Keratinocyte (primary cell): Measurements from ENCODE around the gene SRPK1. TPM values are rescaled to one million over a fixed set of nuclear protein-coding genes. Genes with fewer than 3 reads are reported as not detected.

Source experiments
- DNase-seq: peaks from one replicate; pipeline ENCODE4 v3.0.0-alpha.2; 2011; ENCODE audit warnings: low read depth, missing footprints, low spot score
- FAIRE-seq: peaks from 2 replicates; lab custom pipeline; 2011; peaks lifted over from hg19 to GRCh38; lab: Jason Lieb, UNC
- H2AFZ ChIP-seq: 2 replicates; pipeline ENCODE4 v1.6.0; 2012; ENCODE audit warnings: low read length, control low read depth, inconsistent platforms; ENCODE audit not compliant: control insufficient read depth
- H3K27ac ChIP-seq: 2 replicates; pipeline ENCODE4 v1.5.1; 2011; ENCODE audit warnings: low read length; ENCODE audit not compliant: control insufficient read depth, insufficient read depth
- H3K27me3 ChIP-seq: 3 replicates; pipeline ENCODE4 v1.6.0; 2011; ENCODE audit warnings: low read length; ENCODE audit not compliant: control insufficient read depth, insufficient read depth; ENCODE audit errors: extremely low read depth
- H3K36me3 ChIP-seq, 2 experiments: 2 replicates in 1 of 2; 3 replicates in 1 of 2; pipeline ENCODE4 v1.5.1; 2011; ENCODE audit warnings: low read length in 2 of 2, mild to moderate bottlenecking in 1 of 2; ENCODE audit not compliant: control insufficient read depth in 2 of 2, insufficient read depth in 2 of 2; ENCODE audit errors: extremely low read depth in 1 of 2
- H3K4me1 ChIP-seq: 3 replicates; pipeline ENCODE4 v1.5.1; 2011; ENCODE audit warnings: low read length; ENCODE audit not compliant: control insufficient read depth, insufficient read depth; ENCODE audit errors: extremely low read depth
- H3K4me2 ChIP-seq: 3 replicates; pipeline ENCODE4 v1.6.0; 2011; ENCODE audit warnings: low read depth, low read length; ENCODE audit not compliant: control insufficient read depth, insufficient read depth; ENCODE audit errors: extremely low read depth
- H3K4me3 ChIP-seq, 3 experiments: fragments of 200-600 bp in 1 of 3; sonication (generic) in 1 of 3; 2 replicates in 2 of 3; 3 replicates in 1 of 3; pipeline ENCODE4 v1.5.1; 2011 to 2016; ENCODE audit warnings: low read length in 3 of 3, mild to moderate bottlenecking in 3 of 3, control low read depth in 2 of 3, inconsistent platforms in 1 of 3, low read depth in 1 of 3, mixed read lengths in 1 of 3, mixed run types in 1 of 3, moderate library complexity in 1 of 3; ENCODE audit not compliant: control insufficient read depth in 2 of 3, insufficient read depth in 2 of 3; ENCODE audit errors: extremely low read depth in 1 of 3
- H3K79me2 ChIP-seq: 2 replicates; pipeline ENCODE4 v1.6.0; 2012; ENCODE audit warnings: low read length; ENCODE audit not compliant: control insufficient read depth, insufficient read depth
- H3K9ac ChIP-seq: 3 replicates; pipeline ENCODE4 v1.6.0; 2011; ENCODE audit warnings: low read length; ENCODE audit not compliant: control insufficient read depth, insufficient read depth; ENCODE audit errors: extremely low read depth
- H3K9me1 ChIP-seq: 3 replicates; pipeline ENCODE4 v1.6.0; 2011; ENCODE audit warnings: low read length; ENCODE audit not compliant: control insufficient read depth, insufficient read depth; ENCODE audit errors: extremely low read depth
- H3K9me3 ChIP-seq: 2 replicates; pipeline ENCODE4 v1.5.1; 2012; ENCODE audit warnings: low read depth, low read length; ENCODE audit not compliant: control insufficient read depth
- H4K20me1 ChIP-seq: 3 replicates; pipeline ENCODE4 v1.6.0; 2011; ENCODE audit warnings: low read length; ENCODE audit not compliant: control insufficient read depth, insufficient read depth; ENCODE audit errors: extremely low read depth
- CTCF ChIP-seq, 3 experiments: IDR thresholded peaks in 1 of 3; conservative IDR thresholded peaks in 1 of 3; optimal IDR thresholded peaks in 1 of 3; 2 replicates in 2 of 3; 3 replicates in 1 of 3; pipeline versions ENCODE3 to v1.5.1; 2011; ENCODE audit warnings: low read length in 3 of 3, mild to moderate bottlenecking in 3 of 3, moderate library complexity in 2 of 3, control low read depth in 1 of 3, inconsistent platforms in 1 of 3; ENCODE audit not compliant: insufficient read depth in 2 of 3; ENCODE audit errors: extremely low read depth in 1 of 3
- EZH2 ChIP-seq: IDR thresholded peaks from one replicate; pipeline ENCODE4 v1.6.1; 2012; ENCODE audit warnings: inconsistent platforms, mild to moderate bottlenecking, low read length, moderate library complexity
- dilution Hi-C: fragments of 300-500 bp; cut with MboI; formaldehyde crosslinking; loops from one replicate; pipeline ENCODE4 v1.7.0; 2020; ENCODE audit warnings: low sequenced_read_pairs; ENCODE audit not compliant: extremely low pct_ligation_motif_present
- polyA plus RNA-seq, 5 experiments: library from polyadenylated mRNA; depleted of rRNA in 3 of 5; stranded (reverse) in 3 of 5; stranded (forward) in 1 of 5; unstranded in 1 of 5; fragments of >200 nt; gene quantifications; 1 replicate in 1 of 5; 2 replicates in 3 of 5; 3 replicates in 1 of 5; pipeline versions ENCODE4 v1.2.1 to v1.2.3, GENCODE V29; 2011 to 2012; ENCODE audit warnings: missing spikeins in 2 of 5, low read depth in 1 of 5, low replicate concordance in 1 of 5

Gene SRPK1
- polyA plus RNA-seq, 1 donor (not counting 4 experiments of a cell fraction or from before 2014, with no cell fraction given) = 64.1 TPM

- DNase-seq (no peak), FAIRE-seq (no peak)
- Histone ChIP-seq H2AFZ (no peak overlapping the region), H3K4me2 (no peak overlapping the region), H3K27ac (no peak overlapping the region), H3K79me2 (no peaks in the 10 kb centered on the region), H3K4me1 (peaks cover 6% of the 10 kb centered on the region), H3K9me1 (no peaks in the 10 kb centered on the region), H3K9ac (no peak overlapping the region), H3K9me3 (no peaks in the 10 kb centered on the region), H3K4me3 (no peak overlapping the region), H3K27me3 (peaks cover 37% of the 10 kb centered on the region), H4K20me1 (no peaks in the 10 kb centered on the region), H3K36me3 (no peaks in the 10 kb centered on the region)
- dilution Hi-C loops = no loop called here
- no peak for TF ChIP-seq CTCF (optimal IDR thresholded peaks at IDR 0.05 in 1 of 3, IDR thresholded peaks at IDR 0.05 in 1 of 3, conservative IDR thresholded peaks at IDR 0.05 in 1 of 3; ENCODE audit: extremely low read depth in 1 of 3, insufficient read depth in 2 of 3, low read length in 3 of 3)
- no peak for TF ChIP-seq EZH2
Observed at GRCh38 chr6:35786272-35786671, 134.6 kb downstream of the SRPK1 start.

GRCh38 chr6:35784200-35784599 is 136.7 kb downstream of the SRPK1 start:
- peaks cover 6% of the 10 kb centered on the region for H3K4me1 ChIP-seq
- no peak for TF ChIP-seq CTCF (optimal IDR thresholded peaks at IDR 0.05 in 1 of 3, IDR thresholded peaks at IDR 0.05 in 1 of 3, conservative IDR thresholded peaks at IDR 0.05 in 1 of 3; ENCODE audit: extremely low read depth in 1 of 3, insufficient read depth in 2 of 3, low read length in 3 of 3)
- TF ChIP-seq EZH2 = no peak
- H3K27ac ChIP-seq = no peak overlapping the region
- H4K20me1 ChIP-seq = no peaks in the 10 kb centered on the region
- FAIRE-seq (no peak), DNase-seq (no peak)
- H2AFZ ChIP-seq = no peak overlapping the region
- no peak overlapping the region for H3K9ac ChIP-seq
- dilution Hi-C loops = no loop called here
- no peak overlapping the region for H3K4me3 ChIP-seq
- H3K9me1 ChIP-seq = no peaks in the 10 kb centered on the region
- H3K36me3 ChIP-seq = no peaks in the 10 kb centered on the region
- no peak overlapping the region for H3K4me2 ChIP-seq
- H3K9me3 ChIP-seq = no peaks in the 10 kb centered on the region
- peaks cover 33% of the 10 kb centered on the region for H3K27me3 ChIP-seq
- H3K79me2 ChIP-seq = no peaks in the 10 kb centered on the region

Other genes with a start within 250 kb of the SRPK1 start
- gene FKBP5, start 232.2 kb downstream of the SRPK1 start, polyA plus RNA-seq = 48.0 to 88.3 TPM (median 59.0 TPM) in 3 replicates
- 0.34 to 1.7 TPM (median 0.54 TPM) in 3 replicates for gene ARMC12, start 184.1 kb downstream of the SRPK1 start, polyA plus RNA-seq
- not detected in 3 replicates for gene CLPSL2, start 144.5 kb downstream of the SRPK1 start, polyA plus RNA-seq
- gene CLPSL1, start 140.1 kb downstream of the SRPK1 start, polyA plus RNA-seq = not detected in 3 replicates
- not detected in 3 replicates for gene CLPS, start 123.8 kb downstream of the SRPK1 start, polyA plus RNA-seq
- not detected in 3 replicates for gene LHFPL5, start 115.7 kb downstream of the SRPK1 start, polyA plus RNA-seq
- gene SLC26A8, start 103.5 kb upstream of the SRPK1 start, polyA plus RNA-seq = 0.02 to 0.18 TPM (median 0.04 TPM) in 3 replicates
- 43.7 to 52.4 TPM (median 44.6 TPM) in 3 replicates for gene MAPK14, start 106.7 kb upstream of the SRPK1 start, polyA plus RNA-seq
- 15.7 to 31.3 TPM (median 19.3 TPM) in 3 replicates for gene MAPK13, start 209.4 kb upstream of the SRPK1 start, polyA plus RNA-seq